Activated naive CD8-positive, alpha-beta T cell treated with anti-CD3 and anti-CD28 coated beads, Interleukin-2, amount 50 U/mL, for 16 hours (primary cell): ENCODE results near the gene RUSF1.
A peak's percentile ranks its signal among the peaks of the same experiment; 100 is the strongest.
"Not testable (repeated sequence)": the region's sequence is repeated elsewhere in the genome, so short reads cannot be mapped to it uniquely, and the experiment has no call there.

Experiments
- DNase-seq: peaks from one replicate; pipeline ENCODE4 v3.0.0-alpha.2; 2020; ENCODE audit warnings: low read depth, low spot score

Gene RUSF1

DNA sequence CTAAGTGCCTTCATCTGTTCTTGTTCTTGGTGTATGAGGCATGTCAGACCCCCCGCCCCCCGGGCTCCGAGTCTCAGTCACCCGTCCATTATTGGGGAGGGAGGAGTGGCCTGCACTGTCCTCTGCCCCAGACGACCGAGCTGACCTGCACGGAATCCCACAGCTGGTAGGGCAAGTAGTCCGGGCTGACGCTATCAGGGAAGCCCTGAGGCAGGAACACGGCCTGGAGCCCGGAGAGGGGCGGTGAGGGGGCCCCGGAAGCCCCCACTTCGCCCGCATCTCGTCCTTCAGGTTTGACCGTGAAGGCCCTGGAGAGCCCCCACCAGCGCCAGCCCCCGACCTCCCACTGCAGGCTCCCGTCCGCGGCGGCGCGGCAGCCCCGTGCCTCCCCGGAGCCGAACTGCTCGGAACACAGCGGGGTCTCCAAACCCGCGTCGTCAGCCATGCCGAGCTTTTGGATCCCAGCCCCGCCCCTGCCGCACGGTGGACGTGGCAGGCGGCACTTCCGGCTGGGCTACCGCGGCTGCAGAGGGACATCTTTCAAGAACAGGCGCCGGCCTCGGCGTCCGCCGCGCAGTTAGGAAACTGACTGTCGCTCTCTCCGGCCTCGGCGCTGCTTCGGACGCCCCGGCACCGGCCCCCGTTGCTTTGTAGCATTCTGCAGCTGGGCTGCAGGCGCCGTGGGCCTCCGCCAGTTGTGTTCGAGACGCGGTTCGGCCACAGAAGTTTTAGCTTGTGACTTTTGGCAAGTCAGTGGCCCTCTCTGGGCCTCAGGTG lies at the start of gene RUSF1:
RUSF1 (minus strand) TSS at position 463 of the 777 bp plus-strand sequence; CDS start at position 445, 18 bp downstream.
- DNase-seq, result peak; percentile 77

DNA sequence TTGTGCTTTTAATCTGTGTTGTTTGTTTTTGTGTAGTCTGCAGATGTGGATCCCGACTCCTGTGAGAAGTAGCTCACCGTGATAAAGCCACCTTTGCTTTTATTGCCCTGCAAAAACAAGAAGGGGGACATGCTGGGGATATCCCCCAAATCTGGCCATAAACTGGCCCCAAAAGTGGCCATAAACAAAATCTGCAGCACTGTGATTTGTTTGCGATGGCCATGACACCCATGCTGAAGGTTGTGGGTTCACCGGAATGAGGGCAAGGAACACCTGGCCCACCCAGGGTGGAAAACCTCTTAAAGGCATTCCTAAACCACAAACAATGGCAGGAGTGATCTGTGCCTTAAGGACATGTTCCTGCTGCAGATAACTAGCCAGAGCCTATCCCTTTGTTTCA lies 34.6 kb upstream of the RUSF1 start:
- no peak for DNase-seq

DNA sequence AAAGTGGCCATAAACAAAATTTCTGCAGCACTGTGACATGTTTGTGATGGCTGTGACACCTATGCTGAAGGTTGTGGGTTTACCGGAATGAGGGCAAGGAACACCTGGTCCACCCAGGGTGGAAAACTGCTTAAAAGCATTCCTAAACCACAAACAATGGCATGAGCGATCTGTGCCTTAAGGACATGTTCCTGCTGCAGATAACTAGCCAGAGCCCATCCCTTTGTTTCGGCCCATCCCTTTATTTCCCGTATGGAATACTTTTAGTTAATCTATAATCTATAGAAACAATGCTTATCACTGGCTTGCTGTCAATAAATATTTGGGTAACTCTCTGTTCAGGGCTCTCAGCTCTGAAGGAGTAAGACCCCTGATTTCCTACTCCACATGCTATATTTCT lies 31.6 kb upstream of the RUSF1 start:
- not testable (repeated sequence) for DNase-seq

DNA sequence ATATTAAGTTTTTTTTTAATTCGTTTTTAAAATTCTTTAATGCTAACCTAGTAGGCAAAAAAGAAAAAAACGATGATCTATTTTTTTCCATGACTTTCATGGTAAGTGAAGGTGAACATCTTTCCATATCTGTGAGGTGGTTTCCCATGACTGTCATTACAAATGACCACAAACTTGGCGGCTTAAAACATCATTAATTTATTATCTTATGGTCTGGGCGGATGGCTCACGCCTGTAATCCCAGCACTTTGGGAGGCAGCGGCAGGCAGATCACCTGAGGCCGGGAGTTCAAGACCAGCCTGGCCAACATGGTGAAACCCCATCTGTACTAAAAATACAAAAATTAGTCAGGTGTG lies 30.0 kb upstream of the RUSF1 start:
- not testable (repeated sequence) for DNase-seq

DNA sequence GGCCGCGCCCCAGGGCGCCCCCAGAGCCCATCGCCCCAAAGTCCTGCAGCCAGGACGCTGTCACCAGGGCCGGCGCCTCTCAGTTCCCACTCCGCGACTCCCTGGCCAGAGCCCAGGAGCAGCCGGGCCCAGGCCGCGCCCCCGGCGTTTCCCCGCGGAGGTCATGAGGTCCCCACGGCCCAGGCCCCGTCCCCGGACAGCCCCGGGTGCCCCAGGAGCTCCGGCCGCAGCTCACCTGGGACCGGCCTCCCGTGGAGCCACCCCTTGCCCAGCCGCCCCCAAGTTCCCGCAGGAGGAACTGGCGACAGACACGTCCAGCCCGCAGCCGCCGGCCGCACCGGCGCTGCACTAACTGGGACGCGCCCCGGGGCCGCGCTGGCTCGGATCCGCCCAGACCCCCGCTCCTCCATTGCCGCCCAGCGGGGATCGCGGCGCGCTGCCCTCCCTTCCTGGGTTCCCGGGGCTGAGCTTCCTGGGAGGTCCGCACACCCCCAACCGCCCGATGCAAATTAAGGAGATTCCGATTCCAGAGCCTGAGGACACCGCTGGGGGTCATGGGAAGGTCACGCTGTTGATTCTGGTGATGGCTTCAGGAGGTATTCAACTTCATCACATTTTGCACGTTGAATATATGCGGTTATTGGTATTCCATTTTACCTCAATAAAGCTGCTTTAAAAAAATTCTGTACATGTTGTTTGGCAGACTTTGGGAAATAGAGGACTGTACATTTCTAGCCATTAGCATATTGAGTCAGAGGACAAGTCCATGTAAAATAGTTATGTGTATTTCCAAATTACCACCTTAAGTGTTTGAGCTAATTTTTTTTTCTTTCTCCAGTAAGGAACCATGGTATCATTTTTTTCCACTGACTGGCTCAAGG lies 29.4 kb upstream of the RUSF1 start:
- DNase-seq, result no peak

DNA sequence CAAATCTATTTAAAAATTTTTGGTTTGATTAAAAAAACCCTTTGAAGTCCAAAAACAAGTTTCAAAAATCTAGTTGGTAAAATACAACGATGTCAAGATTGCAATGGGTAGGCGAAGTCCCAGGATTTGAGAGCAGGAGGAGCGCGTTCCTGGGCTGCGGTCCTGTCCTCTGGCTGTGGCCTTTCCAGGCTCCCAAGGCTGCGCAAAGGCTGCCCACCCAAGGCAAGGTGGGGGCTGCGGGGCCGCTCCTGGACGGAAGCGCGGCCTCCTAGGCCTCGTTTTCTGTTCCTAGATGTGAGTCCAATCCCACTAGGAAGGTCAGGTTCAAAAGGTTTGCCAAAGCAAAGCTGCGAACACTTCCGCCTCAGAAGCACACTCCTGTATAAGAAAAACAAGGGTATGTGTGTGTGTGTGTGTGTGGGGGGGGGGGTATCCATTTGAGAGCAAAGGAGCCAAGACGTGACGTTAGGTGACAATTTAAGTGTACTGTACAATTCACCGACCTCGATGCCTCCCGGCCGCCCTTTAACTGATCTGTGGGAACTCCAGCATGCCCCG lies 28.7 kb upstream of the RUSF1 start:
- no peak for DNase-seq

DNA sequence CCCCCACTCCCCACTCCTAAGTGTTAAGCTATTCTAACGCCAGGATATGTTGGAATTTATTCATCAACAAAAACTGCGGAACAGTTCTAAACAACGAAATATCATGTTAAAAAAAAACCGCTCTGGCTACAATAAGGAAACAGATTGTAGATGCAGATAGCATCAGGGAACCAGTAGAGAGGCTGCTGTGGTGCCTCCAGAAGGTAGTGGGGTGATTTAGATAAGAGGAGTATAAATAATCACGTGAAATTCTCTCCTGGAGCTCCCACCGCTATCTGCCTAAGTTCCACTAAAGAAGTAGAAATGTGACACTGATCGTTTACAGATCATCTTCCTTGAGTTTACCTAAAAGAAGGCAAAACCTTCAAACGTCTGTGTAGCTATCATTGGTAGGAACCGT lies 27.5 kb upstream of the RUSF1 start:
- DNase-seq, result no peak

DNA sequence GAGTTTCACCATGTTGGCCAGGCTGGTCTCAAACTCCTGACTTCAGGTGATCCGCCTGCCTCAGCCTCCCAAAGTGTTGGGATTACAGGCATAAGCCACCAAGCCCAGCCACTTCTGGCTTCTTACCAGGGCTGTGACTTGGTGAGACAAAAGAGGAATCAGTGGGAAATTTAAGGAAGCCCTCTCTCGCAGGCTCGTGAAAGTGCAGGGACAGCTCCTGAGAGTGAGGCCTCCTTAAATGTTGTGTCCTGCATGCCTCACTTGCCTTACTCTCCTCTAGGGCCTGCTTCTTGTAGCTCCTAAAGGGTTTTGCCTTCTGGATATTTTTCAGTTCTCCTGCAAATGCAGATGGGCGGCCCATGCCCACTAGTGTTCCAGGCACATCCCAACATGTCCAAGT lies 24.7 kb upstream of the RUSF1 start:
- DNase-seq, result no peak

DNA sequence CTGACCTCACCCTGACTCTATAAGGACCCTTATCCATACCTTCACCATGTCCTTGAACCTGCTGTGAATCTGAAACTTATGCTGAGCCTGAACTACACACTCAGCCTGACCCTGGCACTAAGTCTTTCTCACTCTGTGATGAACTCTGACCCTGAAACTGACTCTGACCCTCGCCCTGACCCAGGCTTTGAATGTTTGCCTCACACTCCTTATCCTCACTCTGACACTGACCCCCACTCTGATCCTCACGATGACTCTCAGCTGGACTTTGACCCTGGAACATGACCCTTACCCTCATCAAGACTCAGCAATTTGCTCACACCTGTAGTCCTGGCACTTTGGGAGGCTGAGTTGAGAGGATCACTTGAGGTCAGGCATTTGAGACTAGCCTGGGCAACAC lies 23.9 kb upstream of the RUSF1 start:
- DNase-seq, result no peak

DNA sequence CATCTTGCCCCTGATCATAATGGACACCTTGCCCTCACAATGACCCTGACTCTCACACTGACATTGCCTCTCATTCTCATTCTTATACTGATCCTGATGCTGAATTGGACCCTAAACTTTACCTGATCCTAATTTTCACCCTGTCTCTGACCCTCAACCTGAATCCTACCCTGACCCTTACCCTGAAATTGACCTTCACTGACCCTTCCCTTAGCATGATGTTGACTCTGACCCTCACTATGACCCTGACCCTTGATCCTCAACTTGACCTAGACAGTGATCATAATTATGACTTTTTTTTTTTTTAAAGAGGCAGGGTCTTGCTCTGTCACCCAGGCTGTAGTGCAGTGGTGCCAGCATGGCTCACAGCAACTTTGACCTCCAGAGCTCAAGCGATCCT lies 22.9 kb upstream of the RUSF1 start:
- no peak for DNase-seq

DNA sequence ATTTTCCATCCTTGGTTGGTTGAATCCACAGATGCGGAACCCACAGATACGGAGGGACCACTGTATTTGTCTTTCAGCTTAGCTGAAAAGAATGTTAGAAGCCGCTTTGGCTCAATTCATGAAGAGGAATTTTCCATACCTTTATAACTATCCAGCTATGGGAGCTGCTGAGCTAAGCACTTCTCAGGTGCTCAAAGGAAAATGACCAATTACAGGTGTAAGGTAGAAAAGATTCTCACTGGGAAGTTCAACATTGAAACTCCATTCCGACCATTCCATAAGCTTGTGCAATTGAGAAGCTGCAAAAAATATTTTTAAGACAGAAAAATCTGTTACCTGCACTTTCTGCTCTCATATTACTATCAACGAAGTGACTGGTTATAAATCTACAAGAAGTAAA lies 22.2 kb upstream of the RUSF1 start:
- DNase-seq, result no peak

DNA sequence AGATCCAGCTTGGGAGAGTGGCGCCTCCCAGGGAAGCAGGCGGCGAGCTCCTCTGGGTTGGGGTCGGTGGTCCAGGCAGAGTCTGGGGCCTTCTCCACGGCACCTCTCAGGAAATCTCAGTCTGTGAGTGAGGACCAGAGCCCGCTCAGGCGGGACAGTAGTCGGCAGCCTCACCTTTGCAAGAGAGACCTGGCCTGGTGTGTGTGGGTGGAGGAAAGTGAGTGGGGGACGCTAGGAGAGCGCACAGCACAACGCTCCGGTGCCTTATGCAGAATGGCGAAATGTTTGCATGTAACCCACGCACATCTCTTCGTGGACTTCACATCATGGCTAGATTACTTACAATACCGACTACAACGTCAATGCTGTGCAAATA lies 21.7 kb upstream of the RUSF1 start:
- DNase-seq, result no peak

DNA sequence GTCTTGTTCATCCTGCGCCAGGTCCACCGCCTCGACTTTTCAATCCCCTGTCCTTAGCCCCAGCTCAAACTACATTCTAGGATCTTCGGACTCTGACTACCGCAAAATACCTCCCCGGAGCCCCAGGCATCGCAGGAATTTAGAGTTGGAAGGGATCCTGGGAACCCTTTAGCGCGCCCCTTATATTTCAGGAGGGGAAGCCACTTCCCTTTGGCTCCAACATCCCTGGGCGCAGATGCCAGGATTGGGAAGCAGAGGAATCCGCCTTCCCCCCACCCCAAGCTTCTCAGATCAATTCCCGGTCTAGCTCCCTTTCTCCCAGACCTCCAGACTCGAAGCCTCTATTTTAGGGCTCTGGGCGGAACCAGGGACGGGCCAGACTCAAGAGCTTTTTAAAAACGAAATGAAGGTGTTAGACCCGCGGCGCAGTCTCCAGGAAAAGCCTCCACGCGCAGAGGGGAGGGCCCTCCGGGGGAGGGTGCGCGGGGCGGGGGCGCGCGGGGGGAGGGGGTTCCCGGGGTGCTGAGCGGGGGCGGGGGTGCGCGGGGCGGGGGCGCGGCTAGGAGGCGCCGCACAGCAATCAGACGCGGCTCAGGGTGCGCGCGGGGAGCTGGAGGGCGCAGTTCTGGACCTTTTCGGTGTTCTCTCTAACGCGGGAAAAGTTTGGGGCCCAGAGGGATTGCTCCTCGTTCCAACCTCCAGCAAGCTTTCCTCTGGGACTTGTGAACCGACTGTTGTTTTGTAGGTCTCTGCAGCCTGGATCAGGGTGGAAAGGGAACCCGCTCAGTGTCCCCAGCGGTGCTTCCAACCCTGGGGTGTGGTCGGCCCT lies 21.1 kb upstream of the RUSF1 start:
- no peak for DNase-seq

DNA sequence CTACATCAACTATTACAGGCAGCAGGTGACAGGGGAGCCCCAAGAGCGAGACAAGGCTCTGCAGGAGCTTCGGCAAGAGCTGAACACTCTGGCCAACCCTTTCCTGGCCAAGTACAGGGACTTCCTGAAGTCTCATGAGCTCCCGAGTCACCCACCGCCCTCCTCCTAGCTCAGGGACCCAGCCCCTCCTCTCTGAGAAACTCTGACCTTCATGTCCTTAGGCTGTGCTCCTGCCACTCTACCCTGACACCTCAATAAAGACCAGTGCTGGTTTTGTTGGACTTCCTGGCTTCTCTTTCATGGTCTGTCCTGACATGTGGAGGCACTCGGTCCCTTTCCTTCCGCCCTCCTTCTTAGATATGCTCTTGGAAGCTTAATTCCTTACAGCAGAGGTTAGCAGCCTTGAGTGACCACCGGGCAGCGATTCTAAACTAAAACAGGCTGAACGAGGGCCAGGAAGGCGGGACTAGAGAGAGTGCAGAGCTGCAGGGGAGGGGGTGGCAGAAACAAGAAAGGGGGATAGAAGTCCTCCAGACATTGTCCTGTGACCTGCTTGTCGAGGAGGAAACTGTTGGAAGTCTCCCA lies 20.4 kb upstream of the RUSF1 start:
- no peak for DNase-seq

DNA sequence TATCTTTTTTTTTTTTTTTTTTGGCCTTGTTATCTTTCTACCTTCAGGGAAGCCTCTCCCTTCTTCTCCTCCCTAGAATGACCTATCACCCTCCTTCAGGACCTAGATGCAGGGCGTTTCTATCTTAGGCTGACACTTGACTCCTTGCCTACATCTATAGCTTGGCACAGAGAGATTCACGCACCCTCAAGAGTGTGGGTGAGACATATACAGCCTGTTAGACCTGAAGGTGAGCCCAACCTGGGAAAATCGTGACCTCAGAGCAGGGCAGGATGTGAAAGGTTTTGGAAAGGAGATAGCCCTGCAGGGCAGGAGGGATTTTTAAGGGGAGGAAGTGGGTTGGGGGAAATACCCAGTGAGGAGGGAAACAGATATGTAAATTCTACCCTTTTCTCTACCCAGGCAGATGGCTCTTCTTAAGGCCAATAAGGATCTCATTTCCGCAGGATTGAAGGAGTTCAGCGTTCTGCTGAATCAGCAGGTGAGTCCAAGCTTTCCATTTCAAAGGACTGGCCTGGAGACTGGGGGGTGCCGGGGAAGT lies 19.6 kb upstream of the RUSF1 start, which contains the start of gene AHSP:
AHSP (plus strand) TSS at position 167 of the 541 bp plus-strand sequence; CDS start at position 407, 240 bp downstream.
- DNase-seq, result no peak

DNA sequence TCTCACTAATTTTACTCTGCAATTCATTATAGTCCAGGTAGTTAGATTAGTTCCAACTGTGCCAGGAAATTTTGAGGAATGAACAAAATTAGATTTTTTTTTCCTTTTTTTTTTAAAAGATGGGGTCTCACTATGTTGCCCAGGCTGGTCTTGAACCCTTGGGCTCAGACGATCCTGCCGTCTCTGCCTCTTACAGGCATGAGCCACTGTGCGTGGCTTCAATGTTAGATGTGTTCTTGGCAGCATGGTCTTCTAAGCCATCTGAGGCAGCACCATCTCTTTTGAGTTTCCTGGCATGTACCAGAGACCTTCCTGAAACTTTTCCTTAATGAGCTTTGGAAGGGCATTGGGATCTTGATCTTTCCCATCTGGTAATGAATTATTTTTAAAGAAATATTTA lies 16.9 kb upstream of the RUSF1 start:
- no peak for DNase-seq

DNA sequence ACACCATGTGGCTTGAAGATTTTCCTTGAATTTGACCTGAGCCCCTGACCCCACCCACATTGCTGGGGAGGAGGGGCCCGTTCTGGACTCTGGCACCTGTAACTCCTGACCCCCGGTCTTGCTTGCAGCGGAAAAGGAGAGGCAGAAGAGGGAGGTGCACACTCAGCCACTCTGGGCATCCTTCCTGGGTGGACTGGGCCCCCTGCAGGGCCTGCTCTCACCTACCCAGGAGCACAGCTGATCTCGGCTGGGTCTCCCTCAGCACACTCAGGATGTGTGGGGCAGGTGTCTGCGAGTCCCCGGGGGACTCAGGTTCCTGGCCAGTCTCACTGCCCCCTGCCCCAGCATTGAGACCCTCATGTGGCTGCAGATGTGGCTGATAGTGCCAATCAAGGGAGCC lies 15.6 kb upstream of the RUSF1 start:
- not testable (repeated sequence) for DNase-seq

DNA sequence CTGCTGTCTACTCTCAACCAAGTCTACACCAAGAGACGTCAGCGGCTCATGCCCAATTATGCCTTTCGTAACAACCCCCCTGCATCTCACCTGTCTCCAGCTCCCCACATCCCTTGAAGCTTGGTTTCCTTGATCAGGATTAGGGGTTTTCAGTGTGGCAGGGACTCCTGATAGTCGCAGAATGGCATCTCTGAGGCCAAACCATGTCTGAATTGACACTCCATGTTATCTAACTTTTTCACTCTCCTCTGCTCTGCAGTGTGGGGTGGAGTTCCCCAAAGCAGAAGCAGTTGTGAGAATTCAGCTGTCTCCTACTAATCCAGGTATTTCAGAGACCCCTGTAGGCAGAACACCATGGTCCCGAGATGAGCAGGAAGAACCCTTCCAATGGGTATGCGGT lies 13.9 kb upstream of the RUSF1 start:
- no peak for DNase-seq

DNA sequence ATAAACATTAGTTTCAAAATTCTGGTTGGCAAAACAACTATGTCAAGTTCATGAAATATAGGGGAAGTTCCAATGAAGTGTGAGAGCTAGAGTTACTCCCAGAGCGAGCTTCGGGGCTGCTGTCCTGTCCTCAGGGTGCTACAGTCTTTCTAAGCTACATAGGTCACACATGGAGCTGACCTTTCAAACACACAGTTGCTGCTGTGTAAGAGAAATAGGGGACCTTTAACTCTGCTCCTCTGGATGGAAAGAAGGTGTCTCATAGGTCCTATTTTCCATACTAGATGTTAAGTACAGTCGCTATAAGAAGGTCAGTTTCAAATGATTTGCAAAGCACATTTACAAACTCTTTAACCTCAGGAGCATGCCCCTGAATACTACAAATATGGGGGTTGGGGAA lies 13.2 kb upstream of the RUSF1 start:
- DNase-seq, result no peak

DNA sequence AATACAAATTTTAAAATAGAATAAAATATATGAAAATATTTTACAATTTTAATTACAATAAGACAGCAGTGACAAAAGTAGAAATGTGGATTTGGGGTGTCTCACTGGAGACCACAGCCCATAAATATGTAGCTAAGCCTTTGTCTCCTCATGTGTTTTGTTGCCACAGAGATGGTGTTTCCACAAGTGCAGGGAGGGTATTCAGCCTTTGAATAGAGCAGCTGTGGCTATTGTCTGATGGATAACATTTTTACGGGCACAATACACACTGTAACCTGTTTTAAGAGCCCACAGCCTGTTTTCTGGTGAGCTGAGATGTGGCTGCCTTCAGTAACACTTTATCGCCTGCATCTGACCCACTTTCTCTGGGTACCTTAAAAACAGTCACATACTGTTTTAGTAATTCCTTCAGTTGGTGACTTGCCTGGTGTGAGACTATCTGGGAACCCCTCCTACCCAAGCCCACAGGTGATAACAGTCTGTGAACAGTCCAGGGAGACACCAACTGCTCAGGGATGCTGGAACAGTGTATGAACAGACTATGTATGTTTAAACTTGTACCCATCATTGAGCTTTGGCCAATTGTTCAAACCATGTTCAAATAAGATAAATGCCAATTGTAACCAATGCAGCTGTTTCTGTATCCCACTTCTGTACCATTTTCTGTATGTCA lies 11.7 kb upstream of the RUSF1 start:
- no peak for DNase-seq
